Stimulated activated CD4-positive, alpha-beta T cell treated with anti-CD3 and anti-CD28 coated beads, Interleukin-4, amount 100 ng/mL, for 1 hour (primary cell): ENCODE results near the gene CARM1.

ENCODE experiments used
- DNase-seq: peaks from one replicate; pipeline ENCODE4 v3.0.0-alpha.2; 2020

Gene CARM1

GRCh38 chr19:10911579-10912363 is 40.4 kb downstream of the CARM1 start:
- DNase-seq, result no peak

DNA sequence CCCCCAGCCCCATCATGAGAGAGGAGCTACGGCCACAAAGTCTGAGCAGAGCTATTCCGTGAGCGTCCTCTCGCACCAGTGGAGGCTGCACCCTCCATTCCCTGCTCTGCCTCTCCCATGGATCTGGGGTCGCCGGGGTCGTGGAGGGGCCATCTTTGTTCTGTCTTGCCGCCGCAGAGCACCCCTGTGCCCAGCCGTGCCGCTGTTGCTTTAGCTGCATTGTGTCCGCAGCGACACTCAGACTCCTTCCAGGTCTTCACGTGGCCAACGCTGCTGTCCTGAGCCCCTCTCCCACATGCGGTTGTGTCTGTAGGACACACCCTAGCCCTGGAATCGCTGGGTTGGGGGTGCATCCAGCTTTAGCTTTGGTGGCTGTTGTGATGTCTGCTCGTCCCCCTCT is 41.3 kb downstream of the CARM1 start:
- DNase-seq, result no peak

GRCh38 chr19:10913716-10914340 is 42.5 kb downstream of the CARM1 start:
- DNase-seq, result no peak

DNA sequence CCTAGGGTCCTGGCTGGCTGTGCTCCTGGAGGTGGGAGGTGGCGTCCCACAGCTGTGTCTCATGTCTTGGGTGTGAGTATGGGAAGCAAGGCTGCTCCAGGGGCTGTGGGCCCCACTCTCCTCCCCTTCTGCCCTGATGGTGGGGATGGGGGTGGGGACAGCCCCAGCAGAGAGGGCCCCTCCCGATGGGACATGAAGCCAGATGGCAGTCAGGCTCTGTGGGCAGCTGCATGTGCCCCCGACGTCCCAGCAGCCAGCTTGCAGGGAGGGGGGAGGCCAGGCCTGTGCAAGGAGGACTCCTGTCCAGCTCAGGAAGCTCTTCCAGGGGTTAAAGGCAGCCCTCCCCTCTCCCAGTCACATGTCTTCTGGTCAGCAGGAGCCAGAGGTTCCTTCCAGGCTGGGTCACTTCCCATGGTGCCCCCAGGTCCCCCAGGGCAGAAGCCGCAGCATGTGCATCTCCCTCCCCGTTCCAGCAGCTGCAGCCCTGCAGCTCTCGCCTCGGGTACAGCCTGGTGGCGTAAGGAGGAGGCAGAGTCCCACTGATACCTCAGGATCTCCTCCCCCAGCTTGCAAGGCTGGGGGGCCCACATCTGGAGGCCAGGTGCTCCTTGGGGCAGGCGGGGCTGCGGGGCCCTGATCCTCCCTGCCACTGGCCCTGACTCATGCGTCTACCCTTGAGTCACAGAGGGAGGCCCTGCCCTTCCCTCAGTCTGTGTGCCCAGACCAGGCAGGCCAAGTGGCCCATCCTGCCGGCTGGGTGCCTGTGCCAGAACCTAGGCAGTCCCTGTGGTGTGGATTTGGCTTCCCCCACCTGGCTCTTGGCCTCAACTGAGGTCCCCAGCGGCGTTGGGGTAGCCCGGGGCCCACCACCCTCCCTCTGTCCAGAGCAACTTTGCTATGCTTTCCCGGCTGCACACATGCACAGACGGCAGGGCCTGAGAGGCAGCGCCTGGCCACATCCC is 44.1 kb downstream of the CARM1 start:
- no peak for DNase-seq

DNA sequence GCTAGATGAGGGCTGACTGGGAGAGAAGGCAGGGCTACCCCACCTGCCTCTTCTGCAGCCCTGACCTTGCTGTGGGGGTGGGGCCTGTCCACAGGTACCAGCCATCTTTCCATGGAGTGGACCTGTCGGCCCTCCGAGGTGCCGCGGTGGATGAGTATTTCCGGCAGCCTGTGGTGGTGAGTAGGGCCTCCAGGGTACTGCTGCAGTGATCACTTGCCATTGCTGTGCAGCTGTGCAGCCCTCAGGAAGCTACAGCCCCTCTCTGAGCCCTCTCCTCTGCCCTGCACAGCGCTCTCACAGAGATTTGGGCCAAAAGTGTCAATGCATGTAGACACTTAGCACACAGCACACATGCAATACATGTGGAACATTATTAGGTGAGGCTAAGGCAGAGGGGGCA is 45.2 kb downstream of the CARM1 start:
- no peak for DNase-seq

DNA sequence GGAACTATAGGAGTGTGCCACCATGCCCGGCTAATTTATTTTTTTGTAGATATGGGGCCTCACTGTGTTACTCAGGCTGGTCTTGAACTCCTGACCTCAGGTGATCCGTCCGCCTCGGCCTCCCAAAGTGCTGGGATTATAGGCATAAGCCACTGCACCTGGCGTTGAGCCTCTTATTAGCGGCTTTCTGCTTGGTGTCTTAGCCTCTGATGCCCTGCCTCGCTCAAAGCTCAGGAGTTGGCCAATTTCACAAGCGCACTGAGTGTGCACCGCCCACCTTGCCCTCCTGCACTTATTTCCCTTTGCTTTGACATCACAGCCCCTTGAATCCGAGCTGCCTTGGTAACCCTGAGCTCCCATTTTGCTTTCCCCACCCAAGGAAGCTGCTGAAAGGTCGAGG is 47.0 kb downstream of the CARM1 start:
- DNase-seq, result no peak

GRCh38 chr19:10919352-10920287 is 48.3 kb downstream of the CARM1 start:
- no peak for DNase-seq

DNA sequence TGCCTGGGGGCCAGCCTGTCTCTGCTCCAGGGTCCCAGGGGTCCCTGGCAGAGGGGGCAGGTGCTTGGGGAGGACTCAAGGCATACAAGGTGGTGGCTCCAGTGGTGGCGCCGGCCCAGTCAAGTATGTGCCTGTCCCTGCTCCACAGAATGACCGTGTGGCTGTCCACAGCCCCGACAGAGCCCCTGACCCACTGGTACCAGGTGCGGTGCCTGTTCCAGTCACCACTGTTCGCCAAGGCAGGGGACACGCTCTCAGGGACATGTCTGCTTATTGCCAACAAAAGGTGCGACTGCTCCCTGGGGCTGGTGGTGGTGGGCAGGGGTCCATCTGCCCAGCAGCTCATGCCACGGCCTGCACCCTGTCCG is 48.9 kb downstream of the CARM1 start:
- no peak for DNase-seq

- DNase-seq, result no peak
These were observed 49.4 kb downstream of the CARM1 start for GRCh38 chr19:10920781-10921180.

- no peak for DNase-seq
These were observed 50.0 kb downstream of the CARM1 start for GRCh38 chr19:10921199-10921909.

DNA sequence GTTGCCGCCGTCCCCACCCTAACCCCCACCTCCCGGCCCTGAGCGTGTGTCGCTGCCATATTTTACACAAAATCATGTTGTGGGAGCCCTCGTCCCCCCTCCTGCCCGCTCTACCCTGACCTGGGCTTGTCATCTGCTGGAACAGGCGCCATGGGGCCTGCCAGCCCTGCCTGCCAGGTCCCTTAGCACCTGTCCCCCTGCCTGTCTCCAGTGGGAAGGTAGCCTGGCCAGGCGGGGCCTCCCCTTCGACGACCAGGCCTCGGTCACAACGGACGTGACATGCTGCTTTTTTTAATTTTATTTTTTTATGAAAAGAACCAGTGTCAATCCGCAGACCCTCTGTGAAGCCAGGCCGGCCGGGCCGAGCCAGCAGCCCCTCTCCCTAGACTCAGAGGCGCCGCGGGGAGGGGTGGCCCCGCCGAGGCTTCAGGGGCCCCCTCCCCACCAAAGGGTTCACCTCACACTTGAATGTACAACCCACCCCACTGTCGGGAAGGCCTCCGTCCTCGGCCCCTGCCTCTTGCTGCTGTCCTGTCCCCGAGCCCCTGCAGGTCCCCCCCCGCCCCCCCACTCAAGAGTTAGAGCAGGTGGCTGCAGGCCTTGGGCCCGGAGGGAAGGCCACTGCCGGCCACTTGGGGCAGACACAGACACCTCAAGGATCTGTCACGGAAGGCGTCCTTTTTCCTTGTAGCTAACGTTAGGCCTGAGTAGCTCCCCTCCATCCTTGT is 50.7 kb downstream of the CARM1 start:
- no peak for DNase-seq

- no peak for DNase-seq
These were observed 51.3 kb downstream of the CARM1 start for GRCh38 chr19:10922638-10923014.

- DNase-seq, result no peak
These were observed 52.1 kb downstream of the CARM1 start for GRCh38 chr19:10923260-10924112.

DNA sequence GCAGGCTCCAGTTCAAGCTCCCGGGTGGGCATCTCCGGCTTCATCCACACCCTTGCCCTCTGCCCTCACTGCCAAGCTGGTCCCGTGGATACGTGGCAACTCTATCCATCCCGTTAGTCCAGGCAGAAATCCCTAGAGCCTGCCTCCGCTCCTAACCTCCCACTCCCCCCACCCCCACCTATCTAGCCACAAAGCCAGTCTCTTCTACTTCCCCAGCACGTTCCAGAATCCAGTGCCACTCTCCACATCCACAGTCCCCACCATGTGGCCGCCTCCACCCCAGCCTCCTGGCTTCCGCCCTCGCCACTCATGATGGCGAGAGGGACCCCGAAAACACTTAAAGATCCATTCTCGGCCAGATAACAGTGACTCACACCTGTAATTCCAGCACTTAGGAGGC is 53.2 kb downstream of the CARM1 start:
- DNase-seq, result no peak

DNA sequence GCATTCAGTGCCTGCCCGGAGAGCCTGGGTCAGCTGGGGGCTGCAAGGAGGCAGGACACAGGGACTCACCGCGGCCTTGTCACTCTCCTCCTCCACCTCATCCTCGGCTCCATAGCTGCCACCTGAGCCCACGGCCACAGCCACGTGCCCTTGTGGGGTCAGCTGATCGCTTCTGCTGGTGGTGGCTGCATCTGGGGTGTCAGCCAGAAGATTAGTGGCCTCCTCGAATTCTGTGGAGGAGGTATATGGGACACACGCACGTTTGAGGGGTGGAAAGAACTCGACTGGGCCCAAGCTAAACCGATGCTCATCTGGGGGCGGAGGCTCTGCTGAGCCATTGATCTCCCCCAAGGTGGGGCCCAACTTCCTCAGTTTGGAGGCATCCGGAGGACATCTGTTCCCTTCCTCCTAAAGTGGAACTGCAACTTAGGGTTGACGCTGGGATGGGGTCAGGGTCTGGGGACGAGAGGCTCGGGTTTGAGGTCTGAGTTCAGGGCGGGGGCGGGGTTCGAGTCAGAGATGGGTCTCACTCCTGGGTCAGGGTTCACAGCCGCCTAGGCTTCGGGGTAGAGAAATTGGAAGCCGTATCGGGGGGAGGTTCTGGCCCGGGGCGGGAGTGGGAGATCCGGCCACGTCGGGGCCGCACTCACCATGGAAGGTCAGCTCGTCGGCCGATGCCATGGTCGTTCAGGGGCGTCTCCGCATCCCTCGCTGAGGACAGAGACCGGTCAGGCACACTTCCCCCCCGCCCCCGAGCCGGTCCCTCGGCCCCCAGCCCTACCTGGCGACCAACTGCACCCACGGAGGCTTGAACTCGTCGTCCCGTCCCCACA is 56.6 kb downstream of the CARM1 start:
- DNase-seq, result no peak

DNA sequence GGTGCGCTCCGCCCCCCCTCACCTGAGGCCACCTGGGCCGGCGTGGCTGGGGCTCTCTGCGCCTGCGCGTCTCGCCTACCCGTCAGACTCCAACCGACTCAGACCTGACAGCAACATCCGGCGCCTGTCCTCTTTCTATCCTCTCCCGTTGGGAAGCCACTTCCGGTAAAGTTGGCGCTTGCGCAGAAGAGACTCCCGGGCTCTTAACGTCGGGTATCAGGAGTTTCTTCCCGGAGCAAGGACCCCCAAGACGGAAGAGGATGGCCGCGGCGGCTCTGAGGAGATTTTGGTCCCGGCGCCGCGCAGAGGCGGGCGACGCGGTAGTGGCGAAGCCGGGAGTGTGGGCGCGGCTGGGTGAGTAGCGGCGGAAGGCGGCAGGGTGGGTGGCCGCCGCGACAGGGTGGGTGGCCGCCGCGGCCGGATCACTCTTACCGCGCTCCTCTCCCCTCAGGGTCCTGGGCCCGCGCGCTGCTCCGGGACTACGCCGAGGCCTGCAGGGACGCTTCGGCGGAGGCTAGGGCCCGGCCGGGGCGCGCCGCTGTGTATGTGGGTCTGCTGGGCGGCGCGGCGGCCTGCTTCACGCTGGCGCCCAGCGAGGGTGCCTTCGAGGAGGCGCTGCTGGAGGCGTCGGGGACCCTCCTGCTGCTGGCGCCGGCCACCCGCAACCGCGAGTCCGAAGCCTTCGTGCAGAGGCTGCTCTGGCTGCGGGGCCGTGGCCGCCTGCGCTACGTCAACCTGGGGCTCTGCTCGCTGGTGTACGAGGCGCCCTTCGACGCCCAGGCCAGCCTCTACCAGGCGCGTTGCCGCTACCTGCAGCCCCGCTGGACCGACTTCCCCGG is 57.4 kb downstream of the CARM1 start, which contains the start of the genes TIMM29 and YIPF2:
TIMM29 (plus strand) TSS at position 249 of the 839 bp plus-strand sequence; CDS start at position 261, 12 bp downstream.
YIPF2 (minus strand) TSS at position 77 of the 839 bp plus-strand sequence. CDS start 229 bp downstream, outside the sequence.
- peak; percentile 95 for DNase-seq

- no peak for DNase-seq
These were observed 58.0 kb downstream of the CARM1 start for GRCh38 chr19:10929402-10929794.
